AG09319 (cell line): ENCODE data around the gene P2RX3.
"Not testable (repeated sequence)": the region's sequence is repeated elsewhere in the genome, so short reads cannot be mapped to it uniquely, and the experiment has no call there.

Experiments used
- DNase-seq: peaks from one replicate; pipeline ENCODE4 v3.0.0-alpha.2; 2010; ENCODE audit warnings: low read depth; ENCODE audit errors: extremely low read depth
- CTCF ChIP-seq: IDR thresholded peaks from 2 replicates; pipeline ENCODE4 v1.5.1; 2011; ENCODE audit warnings: low read depth, mild to moderate bottlenecking, inconsistent platforms, low read length, moderate library complexity

The P2RX3 gene

GRCh38 chr11:57397394-57397990, 59.3 kb downstream of the P2RX3 start:
- no peak for TF ChIP-seq CTCF
- DNase-seq = no peak

GRCh38 chr11:57399221-57399620, 61.1 kb downstream of the P2RX3 start:
- DNase-seq = no peak
- no peak for TF ChIP-seq CTCF

GRCh38 chr11:57399972-57400578, 61.9 kb downstream of the P2RX3 start:
- TF ChIP-seq CTCF = no peak
- no peak for DNase-seq

DNA sequence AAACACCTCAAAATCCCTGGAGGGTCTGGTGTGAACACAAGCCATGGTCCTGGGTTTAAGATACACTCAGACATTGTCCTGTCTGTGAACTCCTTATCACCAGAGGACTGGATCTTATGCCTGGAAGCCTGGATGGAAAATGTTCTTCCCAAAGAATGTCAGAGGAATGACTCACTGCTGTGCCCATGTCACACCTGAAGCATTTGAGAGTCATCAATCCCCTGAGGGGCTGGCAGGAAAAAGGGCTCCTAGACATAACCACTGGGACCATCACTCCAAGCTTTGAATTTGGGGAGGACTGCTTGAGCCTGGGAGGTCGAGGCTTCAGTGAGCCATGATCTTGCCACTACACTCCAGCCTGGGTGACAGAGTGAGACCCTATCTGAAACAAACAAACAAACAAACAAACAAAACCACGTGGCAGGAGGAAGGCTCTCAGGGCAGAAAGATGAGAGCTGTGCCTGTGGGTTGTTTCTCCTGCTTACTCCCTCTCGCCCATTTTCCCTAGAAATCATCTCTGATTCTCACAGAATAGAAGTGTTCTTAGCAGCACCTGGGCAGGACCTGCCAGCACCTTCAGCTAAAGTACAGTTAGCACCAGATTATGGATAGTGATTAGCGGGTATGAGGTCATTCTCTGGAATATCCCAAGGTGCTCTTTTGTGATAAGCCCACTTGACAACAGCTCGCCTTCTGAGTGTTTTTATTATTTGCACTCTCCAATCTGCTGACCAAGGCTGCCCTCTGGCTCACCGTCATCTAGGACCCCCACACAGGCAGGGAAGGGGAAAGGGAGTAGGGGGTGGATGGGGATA, 64.2 kb downstream of the P2RX3 start:
- no peak for DNase-seq
- no peak for TF ChIP-seq CTCF

DNA sequence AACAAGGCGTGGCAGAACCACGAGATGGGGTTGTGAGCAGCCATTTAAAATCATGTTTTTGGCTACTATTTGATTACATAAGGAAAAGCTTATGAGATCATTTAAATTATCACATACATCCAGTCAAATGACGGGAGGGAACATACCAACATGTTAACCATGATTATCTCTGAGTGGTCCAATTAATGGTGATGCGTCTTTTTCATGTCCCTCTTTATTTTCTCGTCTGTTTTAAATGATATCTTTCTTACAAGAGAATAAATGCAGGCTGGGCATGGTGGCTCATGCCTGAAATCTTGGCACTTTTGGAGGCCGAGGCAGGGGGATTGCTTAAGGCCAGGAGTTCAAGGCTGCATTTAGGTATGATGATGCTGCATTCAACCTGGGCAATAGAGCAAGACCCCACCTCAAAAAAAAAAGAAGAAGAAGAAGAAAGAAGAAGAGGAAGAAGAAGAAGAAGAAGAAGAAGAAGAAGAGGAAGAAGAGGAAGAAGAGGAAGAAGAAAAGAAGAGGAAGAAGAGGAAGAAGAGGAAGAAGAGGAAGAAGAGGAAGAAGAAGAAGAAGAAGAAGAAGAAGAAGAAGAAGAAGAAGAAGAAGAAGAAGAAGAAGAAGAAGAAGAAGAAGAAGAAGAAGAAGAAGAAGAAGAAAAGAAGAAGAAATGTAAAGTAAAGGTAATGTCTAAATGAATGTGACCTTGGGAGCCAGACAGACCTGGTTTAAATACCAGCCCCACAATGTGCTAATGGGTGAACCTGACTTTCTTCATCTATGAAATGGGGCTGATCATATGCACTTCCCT, 65.0 kb downstream of the P2RX3 start:
- DNase-seq = not testable (repeated sequence)

DNA sequence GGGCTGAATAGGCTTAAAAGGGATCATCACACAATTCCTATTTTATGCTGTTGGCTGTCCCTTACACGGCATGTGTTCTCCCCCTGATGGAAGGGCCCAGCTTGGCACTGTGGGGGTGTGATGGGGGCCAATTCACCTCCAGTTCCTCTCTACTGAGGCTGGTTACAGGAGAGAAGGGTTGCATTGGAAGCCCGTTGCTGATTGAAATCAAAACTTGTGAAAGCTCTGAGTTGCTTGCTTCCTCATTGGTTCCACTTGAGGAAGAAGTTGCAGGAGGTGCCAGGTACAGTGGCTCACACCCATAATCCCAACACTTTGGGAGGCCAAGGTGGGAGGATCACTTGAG, 65.6 kb downstream of the P2RX3 start:
- DNase-seq = no peak
- TF ChIP-seq CTCF = no peak

DNA sequence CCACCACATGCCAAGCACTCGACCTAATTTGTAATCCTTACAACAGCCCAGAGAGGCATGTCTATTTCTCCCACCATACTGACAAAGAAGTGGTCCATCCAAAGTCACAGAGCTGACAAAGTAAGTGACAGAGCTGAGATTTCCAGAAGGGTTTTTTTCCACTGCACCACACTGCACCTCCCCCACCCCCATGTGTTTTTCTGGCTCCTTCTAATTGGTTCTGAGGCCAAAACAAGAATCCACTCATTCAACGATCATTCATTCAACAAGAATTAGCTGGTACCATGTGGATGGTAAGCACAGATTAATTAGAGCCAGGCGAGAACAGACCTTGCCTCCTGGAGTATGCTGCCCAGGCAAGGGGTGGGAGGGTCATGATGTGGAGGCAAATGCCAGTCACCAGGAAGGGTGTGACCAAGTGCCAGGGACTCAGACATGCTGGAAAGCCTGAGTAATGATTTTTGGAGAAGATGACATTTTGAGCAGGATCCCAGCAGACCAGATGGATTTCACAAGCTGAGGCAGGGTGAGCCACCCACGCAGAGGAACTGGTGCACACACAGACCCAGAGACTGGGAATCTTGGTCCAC, 67.2 kb downstream of the P2RX3 start:
- no peak for TF ChIP-seq CTCF
- DNase-seq = no peak
